ENCODE results near the gene LRRFIP1.
"Not testable (repeated sequence)": the region's sequence is repeated elsewhere in the genome, so short reads cannot be mapped to it uniquely, and the experiment has no call there.

LRRFIP1 gene

DNA sequence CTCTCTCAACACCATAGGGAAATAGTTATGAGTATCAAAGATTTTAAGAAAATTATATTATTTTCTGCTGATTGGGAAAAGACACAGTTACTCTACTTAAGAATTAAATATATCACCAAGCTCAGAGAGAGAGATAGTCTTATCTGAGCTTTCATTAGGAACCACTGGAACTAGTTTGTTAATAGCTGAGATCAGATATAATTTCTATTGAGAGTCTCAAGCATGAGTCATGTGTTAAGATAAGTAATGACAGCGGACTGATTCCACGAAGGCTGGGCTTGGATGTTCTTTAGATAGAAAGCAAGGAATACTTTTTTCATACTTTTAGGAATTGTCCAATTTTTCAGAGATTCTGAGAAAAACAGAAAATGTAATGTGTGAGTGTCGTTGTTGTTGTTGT, 126.8 kb downstream of the LRRFIP1 start:
- DNase-seq, result no peak

DNA sequence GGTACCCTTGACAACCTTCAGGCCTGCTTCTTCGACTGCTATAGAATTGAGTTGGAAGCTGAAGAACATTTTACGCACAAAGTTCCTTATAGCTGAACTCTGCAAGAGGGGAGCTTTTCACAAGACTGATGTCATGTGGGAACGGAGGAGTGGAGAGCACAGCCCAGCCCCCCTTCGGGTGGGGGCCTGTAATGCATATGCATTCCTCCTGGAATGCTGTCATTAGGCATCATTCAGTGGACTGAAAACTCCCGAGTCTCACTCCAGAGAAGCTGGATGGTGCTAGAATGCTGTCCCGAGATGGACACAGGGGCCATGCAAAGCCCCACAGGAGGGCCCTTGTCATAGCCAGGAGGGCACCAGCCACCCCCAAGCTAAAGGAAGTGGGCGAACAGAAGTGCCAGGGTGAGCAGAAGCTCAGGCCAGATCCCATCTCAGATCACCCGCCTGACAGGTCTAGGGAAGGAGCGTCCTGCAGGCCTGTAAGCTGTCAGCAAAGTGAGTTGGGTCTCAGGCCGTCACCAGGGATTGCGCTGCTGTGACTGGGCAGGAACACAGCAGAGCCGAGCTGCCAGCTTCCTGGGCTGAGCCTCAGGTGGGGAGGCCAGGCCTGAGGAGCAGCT, 127.3 kb downstream of the LRRFIP1 start:
- no peak for DNase-seq

GRCh38 chr2:237757616-237758015, 130.2 kb downstream of the LRRFIP1 start:
- no peak for DNase-seq

DNA sequence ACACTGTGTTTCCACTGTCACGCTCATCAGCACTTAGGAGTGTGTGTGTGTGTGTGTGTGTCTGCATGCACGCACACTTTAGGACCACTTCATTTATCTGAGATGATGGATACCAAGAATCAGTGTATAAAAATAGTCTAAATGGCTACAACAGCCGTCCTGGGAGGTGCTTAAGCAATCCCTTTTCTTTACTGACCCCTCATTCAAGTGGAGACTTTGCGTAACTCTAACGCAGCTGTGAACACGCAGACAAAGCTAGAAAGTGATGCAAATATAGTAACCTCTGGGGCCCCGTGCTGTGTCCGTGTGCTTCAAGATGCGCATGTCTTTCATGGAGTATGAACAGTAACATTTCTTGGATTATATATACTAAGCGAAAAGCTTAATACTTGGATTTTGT, 130.8 kb downstream of the LRRFIP1 start:
- no peak for DNase-seq

GRCh38 chr2:237759176-237759575, 131.8 kb downstream of the LRRFIP1 start:
- DNase-seq, result no peak

DNA sequence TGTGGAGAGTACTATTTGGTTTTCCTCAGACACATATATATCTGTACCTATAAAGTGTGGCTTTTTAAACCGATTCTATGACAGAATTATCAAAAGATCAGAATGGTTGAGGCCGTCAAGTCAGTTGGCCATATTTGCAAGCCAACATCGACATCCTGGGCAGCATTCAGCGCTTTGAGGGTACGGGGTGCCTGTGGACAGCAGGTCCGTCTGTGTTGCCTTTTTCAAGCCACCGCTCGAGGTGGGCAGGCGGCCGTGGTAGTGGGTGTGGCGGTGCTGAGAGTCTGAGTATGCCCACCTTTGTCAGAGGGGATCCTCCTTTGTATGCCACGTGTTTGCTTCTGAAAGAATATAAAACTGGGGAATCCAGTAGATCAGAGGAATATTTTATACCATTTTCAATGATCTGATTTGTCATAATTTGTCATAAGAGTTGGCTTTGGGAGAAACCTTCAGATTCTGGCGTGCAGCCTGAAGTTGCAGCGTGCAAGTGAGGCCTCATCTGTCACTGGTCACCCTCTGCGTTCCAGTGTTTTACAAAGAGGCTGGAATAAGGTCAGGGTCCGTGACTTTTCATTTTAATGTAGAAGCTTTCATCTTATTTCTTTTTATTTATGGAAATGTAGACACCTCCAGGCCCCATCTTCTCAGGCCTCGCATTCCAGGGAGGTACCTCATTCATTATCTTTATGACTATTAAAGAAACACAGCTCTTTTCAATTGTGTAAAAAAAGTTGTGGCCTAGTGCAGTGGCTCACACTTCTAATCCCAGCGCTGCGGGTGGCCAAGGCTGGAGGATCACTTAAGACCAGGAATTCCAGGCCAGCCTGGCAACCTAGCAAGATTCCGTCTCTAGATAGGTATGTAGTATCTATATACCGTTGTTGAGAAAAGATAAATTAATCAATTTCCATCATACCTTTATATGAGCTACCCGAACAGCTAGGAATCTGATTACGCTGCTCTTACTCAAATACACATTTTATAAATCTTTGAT, 133.4 kb downstream of the LRRFIP1 start:
- no peak for DNase-seq

- peak; percentile 45 for DNase-seq
Measured at GRCh38 chr2:237762291-237763182, 135.2 kb downstream of the LRRFIP1 start.

DNA sequence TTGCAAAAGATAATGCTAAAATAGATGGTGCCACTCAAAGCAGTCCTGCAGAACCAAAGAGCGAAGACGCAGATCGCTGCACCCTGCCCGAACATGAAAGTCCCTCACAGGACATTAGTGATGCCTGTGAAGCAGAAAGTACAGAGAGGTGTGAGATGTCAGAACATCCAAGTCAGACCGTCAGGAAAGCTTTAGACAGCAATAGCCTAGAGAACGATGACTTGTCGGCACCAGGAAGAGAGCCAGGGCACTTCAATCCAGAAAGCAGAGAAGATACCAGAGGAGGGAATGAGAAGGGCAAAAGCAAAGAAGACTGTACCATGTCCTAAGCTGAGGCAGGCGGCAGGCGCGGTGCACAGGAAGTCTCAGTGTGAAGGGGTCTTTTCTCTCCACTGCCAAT, 136.4 kb downstream of the LRRFIP1 start:
- peak; percentile 40 for DNase-seq

DNA sequence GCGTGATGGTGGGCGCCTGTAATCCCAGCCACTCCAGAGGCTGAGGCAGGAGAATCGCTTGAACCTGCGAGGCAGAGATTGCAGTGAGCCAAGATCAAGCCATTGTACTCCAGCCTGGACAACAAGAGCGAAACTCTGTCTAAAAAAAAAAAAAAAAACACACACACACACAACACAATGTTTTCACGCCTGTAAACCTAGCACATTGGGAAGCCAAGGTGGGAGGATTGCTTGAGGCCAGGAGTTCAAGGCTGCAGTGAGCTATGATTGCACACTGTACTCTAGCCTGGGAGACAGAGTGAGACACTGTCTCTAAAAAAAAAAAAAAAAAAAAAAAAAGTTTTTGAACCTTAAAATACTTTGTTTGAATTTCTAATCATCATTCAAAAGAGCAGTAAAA, 137.7 kb downstream of the LRRFIP1 start:
- not testable (repeated sequence) for DNase-seq

DNA sequence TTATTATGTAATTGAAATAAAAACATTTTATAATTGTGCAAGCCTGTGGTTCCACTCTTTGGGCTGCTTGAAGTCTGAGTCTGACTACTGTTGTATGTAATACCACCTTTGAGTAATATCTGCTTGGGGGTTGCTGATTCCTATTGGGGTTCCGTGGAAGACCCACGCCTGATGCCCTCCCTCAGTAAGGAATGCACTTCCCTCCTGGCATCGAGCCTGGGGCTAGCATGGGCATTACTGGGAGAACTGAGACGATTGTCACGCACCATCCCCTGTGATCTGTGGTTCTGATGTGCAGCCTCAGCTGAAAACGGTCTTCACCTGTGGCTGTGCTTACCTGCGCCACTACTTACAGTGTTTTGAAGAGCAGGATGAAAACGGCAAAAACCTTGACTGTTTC, 138.5 kb downstream of the LRRFIP1 start:
- DNase-seq, result no peak

DNA sequence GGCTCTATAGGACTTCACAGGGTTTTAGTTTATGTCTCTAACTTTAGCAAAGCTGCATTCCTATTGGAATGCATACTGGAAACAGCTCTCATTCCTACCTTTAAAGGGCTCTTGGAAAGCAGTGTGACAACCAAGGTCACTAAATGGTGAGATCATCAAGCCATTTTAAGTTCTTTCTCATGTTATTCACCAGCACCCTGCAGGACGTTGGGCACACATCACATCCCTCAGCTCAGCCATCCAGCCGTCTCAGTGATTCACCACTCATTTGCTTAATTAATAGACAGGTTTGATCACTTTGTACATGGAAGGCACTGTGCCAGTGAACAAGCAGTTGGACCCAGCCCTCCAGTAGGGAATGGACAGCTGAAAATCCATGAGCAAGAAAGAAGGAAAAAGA, 139.0 kb downstream of the LRRFIP1 start:
- no peak for DNase-seq

- no peak for DNase-seq
Measured at GRCh38 chr2:237772513-237772912, 145.1 kb downstream of the LRRFIP1 start.

GRCh38 chr2:237773826-237774225, 146.4 kb downstream of the LRRFIP1 start:
- no peak for DNase-seq

DNA sequence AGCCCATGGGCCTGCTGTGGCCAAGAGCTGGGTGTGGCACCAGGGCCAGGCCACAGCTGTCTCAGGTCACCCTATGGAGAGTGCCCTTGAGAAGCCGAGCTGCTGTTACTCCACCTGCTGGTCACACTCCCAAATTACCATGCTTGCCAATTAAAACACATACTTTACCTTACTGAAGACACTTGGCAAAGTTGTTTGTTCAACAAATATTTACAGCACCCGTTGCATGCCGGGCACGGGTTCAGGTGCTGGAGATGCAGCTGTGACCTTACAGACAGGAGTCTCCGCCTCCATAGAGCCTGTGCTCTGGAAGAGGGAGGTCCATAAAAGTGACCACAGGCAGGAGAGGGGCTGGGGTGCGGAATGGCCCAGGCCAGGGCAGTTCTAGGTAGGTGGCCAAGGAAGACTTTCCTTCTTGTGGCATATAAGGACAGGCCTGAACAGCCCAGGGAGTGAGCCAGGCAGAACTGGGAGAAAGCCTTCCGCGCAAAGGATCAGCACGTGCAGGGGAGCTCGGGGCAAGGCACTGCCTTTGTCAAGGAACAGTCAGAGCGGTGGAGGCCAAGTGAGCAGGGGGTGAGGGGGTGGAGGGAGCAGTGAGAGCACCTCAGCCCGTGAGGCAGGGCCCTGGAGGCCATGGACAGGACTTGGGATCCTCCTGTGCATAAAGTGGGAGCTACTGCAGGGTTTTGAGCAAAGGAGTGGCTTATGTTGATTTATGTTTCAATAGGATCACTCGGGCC, 147.6 kb downstream of the LRRFIP1 start:
- peak; percentile 75 for DNase-seq

GRCh38 chr2:237779521-237779920, 152.1 kb downstream of the LRRFIP1 start:
- no peak for DNase-seq

GRCh38 chr2:237782181-237782580, 154.8 kb downstream of the LRRFIP1 start:
- DNase-seq, result no peak

DNA sequence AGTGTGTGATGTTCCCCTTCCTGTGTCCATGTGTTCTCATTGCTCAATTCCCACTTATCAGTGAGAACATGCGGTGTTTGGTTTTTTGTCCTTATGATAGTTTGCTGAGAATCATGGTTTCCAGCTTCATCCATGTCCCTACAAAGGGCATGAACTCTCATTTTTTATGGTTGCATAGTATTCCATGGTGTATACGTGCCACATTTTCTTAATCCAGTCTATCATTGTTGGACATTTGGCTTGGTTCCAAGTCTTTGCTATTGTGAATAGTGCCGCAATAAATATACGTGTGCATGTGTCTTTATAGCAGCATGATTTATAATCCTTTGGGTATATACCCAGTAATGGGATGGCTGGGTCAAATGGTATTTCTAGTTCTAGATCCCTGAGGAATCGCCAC, 156.3 kb downstream of the LRRFIP1 start:
- DNase-seq, result not testable (repeated sequence)

GRCh38 chr2:237786936-237787335, 159.5 kb downstream of the LRRFIP1 start:
- DNase-seq, result no peak

GRCh38 chr2:237790353-237790752, 163.0 kb downstream of the LRRFIP1 start:
- no peak for DNase-seq

GRCh38 chr2:237791977-237792727, 164.8 kb downstream of the LRRFIP1 start:
- DNase-seq, result no peak

DNA sequence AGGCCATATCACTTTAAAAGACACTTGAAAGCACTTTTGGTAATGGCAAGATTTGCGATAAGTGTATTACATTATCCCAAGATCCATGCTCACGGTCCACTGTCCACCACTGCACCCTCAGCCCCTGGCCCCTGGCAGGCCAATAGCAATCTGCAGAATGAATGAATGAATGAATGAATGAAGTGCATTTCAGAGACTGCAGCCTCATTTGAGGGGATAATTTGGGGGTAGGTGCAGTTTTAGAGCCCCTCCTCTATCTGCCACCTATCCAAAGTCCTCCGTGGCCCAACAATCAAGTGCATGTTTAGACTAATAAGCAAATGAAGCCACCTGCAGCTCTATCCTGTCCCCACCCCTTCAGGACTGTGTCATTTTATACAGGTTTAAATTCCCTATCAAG, 169.9 kb downstream of the LRRFIP1 start:
- DNase-seq, result no peak

All from activated CD8-positive, alpha-beta memory T cell treated with anti-CD3 and anti-CD28 coated beads for 24 hours (primary cell).